M059J (cell line): ENCODE data around the gene CCL11. TPM values are rescaled to one million over a fixed set of nuclear protein-coding genes. Genes with fewer than 3 reads are reported as not detected.
A peak's percentile ranks its signal among the peaks of the same experiment; 100 is the strongest.

Experiments used
- DNase-seq: peaks from one replicate; pipeline ENCODE4 v3.0.0-alpha.2; 2012; ENCODE audit warnings: low read depth
- total RNA-seq: library from RNA; depleted of rRNA; stranded (reverse); fragments of >200 nt; shearing (Covaris generic); gene quantifications from 2 replicates; pipeline ENCODE4 v1.2.3, GENCODE V29; 2014; rRNA removed

Gene CCL11
- not detected in 2 replicates for total RNA-seq

- DNase-seq: no peak
Measured at GRCh38 chr17:34285286-34285792, at the start of gene CCL11. TSS of gene CCL11 (plus strand) at chr17:34285742. CDS start at chr17:34285809, 67 bp downstream.

GRCh38 chr17:34236281-34236892, 49.2 kb upstream of the CCL11 start:
- no peak for DNase-seq

- DNase-seq: no peak
Measured at GRCh38 chr17:34237458-34237857, 48.1 kb upstream of the CCL11 start.

- DNase-seq: no peak
Measured at GRCh38 chr17:34241062-34241461, 44.5 kb upstream of the CCL11 start.

GRCh38 chr17:34242587-34243363, 42.8 kb upstream of the CCL11 start:
- no peak for DNase-seq

- no peak for DNase-seq
Measured at GRCh38 chr17:34243364-34244320, 41.9 kb upstream of the CCL11 start.

- no peak for DNase-seq
Measured at GRCh38 chr17:34245351-34245905, 40.1 kb upstream of the CCL11 start.

- no peak for DNase-seq
Measured at GRCh38 chr17:34246446-34246845, 39.1 kb upstream of the CCL11 start.

GRCh38 chr17:34246881-34247280, 38.7 kb upstream of the CCL11 start:
- no peak for DNase-seq

GRCh38 chr17:34248511-34249024, 37.0 kb upstream of the CCL11 start:
- peak; percentile 81 for DNase-seq

- no peak for DNase-seq
Measured at GRCh38 chr17:34249061-34249460, 36.5 kb upstream of the CCL11 start.

- DNase-seq: no peak
Measured at GRCh38 chr17:34249478-34249877, 36.1 kb upstream of the CCL11 start.

GRCh38 chr17:34251186-34251585, 34.4 kb upstream of the CCL11 start:
- DNase-seq: no peak

- DNase-seq: no peak
Measured at GRCh38 chr17:34252095-34252443, 33.5 kb upstream of the CCL11 start.

- DNase-seq: peak; percentile 94
Measured at GRCh38 chr17:34252444-34253138, 33.0 kb upstream of the CCL11 start.

- no peak for DNase-seq
Measured at GRCh38 chr17:34253139-34253525, 32.4 kb upstream of the CCL11 start.

- DNase-seq: peak; percentile 79
Measured at GRCh38 chr17:34254146-34254545, 31.4 kb upstream of the CCL11 start.

GRCh38 chr17:34254651-34255380, 30.7 kb upstream of the CCL11 start, which contains the start of gene CCL2:
TSS of gene CCL2 (plus strand) at chr17:34255285. CDS start at chr17:34255350, 65 bp downstream.
- DNase-seq: peak; percentile 90

- no peak for DNase-seq
Measured at GRCh38 chr17:34255381-34255732, 30.2 kb upstream of the CCL11 start.

GRCh38 chr17:34255841-34256240, 29.7 kb upstream of the CCL11 start:
- no peak for DNase-seq
